Tibial nerve (tissue), 3 donors: ENCODE measurements around the gene ST8SIA3.

Experiments used
- CTCF ChIP-seq, 5 experiments: fragments of 200-600 bp in 3 of 5; fragments of 450-650 bp in 2 of 5; sonication (generic) in 3 of 5; IDR thresholded peaks; one replicate each; pipeline ENCODE4 v1.5.1; 2016 to 2019; ENCODE audit warnings: antibody characterized with exemption in 5 of 5, mild to moderate bottlenecking in 3 of 5, moderate library complexity in 2 of 5
- POLR2A ChIP-seq, 2 donors: fragments of 450-650 bp; IDR thresholded peaks; one replicate each; pipeline ENCODE4 v1.6.1; 2017; ENCODE audit warnings: antibody characterized with exemption in 2 of 2, mild to moderate bottlenecking in 2 of 2, moderate library complexity in 2 of 2

- TF ChIP-seq POLR2A (IDR thresholded peaks at IDR 0.05) (no peak), CTCF (IDR thresholded peaks at IDR 0.05) (no peak)
These were observed 40.9 kb upstream of the ST8SIA3 start for GRCh38 chr18:57311472-57311871.
